Caki2 (cell line): ENCODE results near the gene ATP6V0E2. TPM values are rescaled to one million over a fixed set of nuclear protein-coding genes. Genes with fewer than 3 reads are reported as not detected.
A peak's percentile ranks its signal among the peaks of the same experiment; 100 is the strongest.

ENCODE experiments used
- DNase-seq: peaks from one replicate; pipeline ENCODE4 v3.0.0-alpha.2; 2015; ENCODE audit warnings: low read depth
- in situ Hi-C: cut with HindIII; loops from 2 replicates; pipeline ENCODE4 v1.10.0; 2016; ENCODE audit warnings: low sequenced_read_pairs, low pct_unique_long_range_greater_than_20kb, mixed read lengths
- total RNA-seq: library from RNA; depleted of rRNA; stranded (reverse); fragments of >200 nt; shearing (Covaris generic); gene quantifications from 2 replicates; pipeline ENCODE4 v1.2.3, GENCODE V29; 2014; ENCODE audit warnings: low replicate concordance

ATP6V0E2 gene
- total RNA-seq, 1 experiment from 2014 or later = 85.9 TPM

GRCh38 chr7:149837564-149838223, 36.1 kb upstream of the ATP6V0E2 start:
- no peak for DNase-seq
- in situ Hi-C loops = no loop called here

DNA sequence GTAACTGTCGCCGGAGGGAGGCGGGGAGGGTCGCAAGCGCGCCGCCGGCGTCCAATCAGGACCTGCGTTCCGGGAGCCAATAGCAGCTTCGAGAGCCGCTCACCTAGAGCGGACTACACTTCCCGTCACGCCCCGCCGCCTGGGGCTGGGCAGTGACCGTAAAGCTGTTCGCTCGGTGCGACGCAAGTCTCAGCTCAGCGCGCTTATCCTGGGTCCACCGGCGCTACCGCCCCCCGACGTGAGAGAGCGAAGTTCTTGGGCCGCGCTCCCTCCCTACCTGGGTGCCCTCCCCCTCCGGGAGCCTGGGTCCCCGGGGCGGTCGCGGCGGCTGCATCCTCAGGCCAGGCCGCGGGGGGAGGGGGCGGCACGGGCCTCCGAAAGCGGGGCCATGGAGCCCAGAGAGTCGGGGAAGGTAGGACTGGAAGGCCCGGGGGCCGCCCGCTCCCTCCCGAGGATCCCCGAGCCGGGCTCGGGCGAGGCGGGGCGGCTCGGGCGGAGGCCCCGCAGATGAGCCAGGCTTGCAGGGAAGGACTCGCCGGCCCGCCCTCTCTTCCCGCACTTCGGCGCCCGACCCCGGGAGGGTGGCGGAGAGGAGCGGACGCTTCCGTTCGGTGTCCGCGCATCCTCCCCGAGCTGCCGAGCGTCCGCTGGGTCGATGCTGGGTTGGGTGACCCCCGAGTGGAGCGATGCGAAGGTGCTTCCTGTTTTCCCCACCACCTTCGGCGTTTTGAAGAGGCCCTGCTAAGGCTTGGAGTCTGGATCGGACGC, 35.4 kb upstream of the ATP6V0E2 start, which contains the start of gene ZNF862:
Gene ZNF862 (plus strand): TSS at position 152 of the 768 bp plus-strand sequence. CDS start 237 bp downstream, at position 389.
- in situ Hi-C loops = no loop called here
- peak; percentile 97 for DNase-seq

DNA sequence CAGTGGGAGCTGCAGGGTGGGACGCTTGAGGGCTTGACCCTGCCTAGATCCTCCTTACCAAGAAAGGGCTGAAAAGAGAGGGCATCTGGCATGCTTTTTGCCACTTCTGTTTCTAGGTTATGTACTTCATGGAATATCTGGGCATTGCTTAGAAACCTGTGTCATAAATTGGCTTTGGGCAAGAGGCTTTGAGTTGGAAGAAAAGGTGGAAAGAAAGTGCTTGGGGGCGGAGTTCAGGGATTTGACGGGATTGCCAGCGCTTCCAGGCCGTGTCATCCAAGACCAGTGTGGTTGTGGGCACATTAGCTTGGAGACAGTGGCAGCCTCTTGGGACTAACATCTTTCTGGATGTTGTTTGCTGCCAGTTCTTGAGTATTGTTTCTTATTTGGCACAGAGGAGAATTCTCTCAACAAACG, 34.8 kb upstream of the ATP6V0E2 start:
- no peak for DNase-seq
- in situ Hi-C loops = no loop called here

- no peak for DNase-seq
- in situ Hi-C loops = no loop called here
These were observed 33.8 kb upstream of the ATP6V0E2 start for GRCh38 chr7:149839933-149840332.

DNA sequence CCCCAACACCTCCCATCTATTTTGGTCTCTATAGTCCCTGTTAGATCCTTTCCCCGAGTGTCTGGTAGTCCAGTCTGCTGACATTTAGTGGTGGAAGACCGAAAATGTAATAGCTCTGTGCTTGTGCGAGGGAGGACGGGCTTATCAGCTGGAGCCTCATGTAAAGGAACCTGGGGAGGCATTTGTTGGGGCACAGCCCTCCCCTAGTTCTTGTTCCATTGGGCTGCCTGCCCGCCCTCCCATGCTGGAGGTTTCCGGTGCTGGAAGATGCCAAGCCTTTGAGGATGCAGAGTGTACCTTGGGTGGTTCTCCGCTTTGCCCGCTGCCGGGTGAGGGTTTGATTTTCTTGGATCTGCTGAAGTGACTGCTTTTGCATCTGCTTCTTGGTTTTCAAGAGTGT, 30.2 kb upstream of the ATP6V0E2 start:
- no peak for DNase-seq
- in situ Hi-C loops = no loop called here

- in situ Hi-C loops = no loop called here
- DNase-seq = no peak
These were observed 29.3 kb upstream of the ATP6V0E2 start for GRCh38 chr7:149844445-149844844.

GRCh38 chr7:149845257-149845980, 28.4 kb upstream of the ATP6V0E2 start:
- in situ Hi-C loops = no loop called here
- DNase-seq = no peak

DNA sequence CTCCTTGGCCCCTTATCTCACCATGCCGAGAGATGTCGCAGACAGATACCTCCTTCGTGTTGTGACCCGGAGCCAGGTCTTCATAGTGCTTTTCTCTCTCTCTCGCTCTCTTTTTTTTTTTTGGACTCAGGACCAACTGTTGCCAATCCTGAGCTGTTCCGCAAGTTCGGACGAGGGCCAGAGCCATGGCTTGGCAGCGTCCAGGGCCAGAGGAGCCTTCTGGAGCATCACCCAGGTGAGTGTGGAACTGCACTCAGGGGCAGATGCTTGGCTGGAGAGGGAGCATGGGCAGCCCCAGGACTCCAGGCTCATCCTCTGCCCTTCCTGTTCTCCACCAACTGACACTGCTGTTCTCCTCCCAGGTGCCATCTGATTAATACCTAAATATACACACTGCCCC, 27.7 kb upstream of the ATP6V0E2 start:
- DNase-seq = no peak
- in situ Hi-C loops = no loop called here

GRCh38 chr7:149846436-149847046, 27.2 kb upstream of the ATP6V0E2 start:
- no peak for DNase-seq
- in situ Hi-C loops = no loop called here

DNA sequence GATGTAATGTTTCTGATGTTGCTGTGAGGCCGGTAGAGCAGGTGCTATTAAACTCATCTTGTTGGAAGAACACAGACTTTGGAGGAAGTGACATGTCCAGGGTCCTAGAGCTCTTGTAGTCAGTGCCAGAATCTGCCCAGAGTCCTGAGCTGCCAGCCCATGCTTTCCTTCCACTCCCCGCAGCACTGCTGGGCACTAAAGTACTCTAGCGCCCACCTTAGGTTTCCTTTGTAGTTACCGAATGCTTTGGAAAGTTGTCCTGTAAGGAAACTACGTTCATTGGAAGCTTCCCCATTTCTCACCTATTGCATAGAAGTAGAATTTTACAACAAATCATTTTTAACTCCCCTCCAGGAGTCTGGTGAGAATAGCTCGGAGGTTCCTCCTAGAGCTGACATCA, 24.6 kb upstream of the ATP6V0E2 start:
- DNase-seq = no peak
- in situ Hi-C loops = no loop called here

GRCh38 chr7:149850007-149850594, 23.7 kb upstream of the ATP6V0E2 start:
- in situ Hi-C loops = no loop called here
- DNase-seq = no peak

DNA sequence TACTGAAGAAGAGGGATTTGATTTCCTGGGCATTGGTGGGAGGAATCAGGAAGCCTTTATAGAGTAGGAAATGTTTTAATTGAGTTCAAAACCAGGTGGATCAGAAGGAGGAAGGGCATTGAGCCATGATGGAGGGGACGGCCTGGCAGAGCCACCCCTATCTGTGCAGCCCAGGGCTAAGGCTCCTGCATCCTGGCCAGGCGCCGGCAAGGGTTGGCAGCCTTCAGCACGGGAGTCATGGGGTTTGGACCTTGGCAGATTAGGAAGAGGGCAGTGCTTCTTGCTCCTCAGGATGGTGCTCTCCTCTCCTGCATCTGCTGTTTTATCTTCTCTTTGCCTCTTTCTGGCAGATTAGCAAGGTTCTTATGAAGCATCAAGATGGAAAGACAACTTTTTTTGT, 23.1 kb upstream of the ATP6V0E2 start:
- DNase-seq = no peak
- in situ Hi-C loops = no loop called here

DNA sequence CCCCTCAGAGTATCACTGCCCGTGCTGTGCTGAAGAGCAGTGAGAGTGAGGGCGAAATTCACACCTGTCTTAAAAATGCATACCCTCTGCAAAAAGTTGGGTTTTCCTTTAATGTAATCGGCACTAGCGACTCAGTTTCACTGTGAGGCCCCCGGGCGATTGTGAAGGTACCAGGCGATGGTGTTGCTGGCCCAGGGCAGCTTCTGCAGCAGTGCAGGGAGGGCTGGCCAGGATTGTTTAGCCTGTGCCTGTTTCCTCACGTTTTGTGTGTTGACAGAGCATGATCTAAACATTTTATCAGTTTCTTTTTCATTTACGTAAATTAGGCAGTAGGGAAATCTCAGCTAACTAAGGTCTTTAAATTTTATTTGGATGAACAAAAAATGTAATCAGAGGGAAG, 22.3 kb upstream of the ATP6V0E2 start:
- in situ Hi-C loops = no loop called here
- no peak for DNase-seq

- in situ Hi-C loops = no loop called here
- DNase-seq = no peak
These were observed 20.6 kb upstream of the ATP6V0E2 start for GRCh38 chr7:149853157-149853556.

DNA sequence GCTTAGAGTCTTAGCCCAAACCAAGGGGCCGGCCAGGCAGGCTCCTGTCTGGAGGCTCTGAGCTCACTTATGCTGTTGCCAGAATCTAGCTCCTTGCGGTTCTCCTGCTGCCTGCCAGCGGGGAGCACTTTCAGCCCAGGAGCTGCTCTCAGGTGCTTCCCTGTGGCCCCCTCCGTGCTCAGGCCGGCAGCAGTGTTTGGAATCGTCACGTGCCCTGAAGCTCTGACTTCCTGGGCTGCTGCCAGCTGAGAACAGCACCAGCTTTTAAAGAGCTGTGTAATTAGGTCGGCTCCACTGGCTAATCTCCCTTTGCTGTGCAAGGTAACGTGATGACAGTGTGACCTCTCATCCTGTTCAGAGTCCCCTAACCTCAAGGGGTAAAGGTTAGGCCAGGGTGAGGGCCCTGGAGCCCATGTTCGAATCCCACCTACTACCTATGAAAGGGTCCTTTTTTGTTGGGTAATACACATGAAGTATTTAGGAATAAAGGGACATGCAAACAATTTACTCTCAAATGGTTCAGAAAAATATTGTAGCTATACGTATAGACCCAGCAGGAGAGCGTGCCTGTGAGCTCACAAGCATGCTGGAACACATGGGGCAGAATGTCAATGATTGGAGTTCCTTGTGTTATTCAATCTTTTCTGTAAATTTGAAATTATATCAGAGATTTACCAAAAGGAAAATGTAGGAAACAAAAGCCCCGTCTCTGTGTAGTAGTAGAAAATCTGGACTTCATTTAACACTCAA, 19.0 kb upstream of the ATP6V0E2 start:
- in situ Hi-C loops = no loop called here
- peak; percentile 18 for DNase-seq

- DNase-seq = peak; percentile 50
- in situ Hi-C loops = no loop called here
These were observed 18.1 kb upstream of the ATP6V0E2 start for GRCh38 chr7:149855361-149856305.

GRCh38 chr7:149856583-149856982, 17.2 kb upstream of the ATP6V0E2 start:
- in situ Hi-C loops = no loop called here
- no peak for DNase-seq
